Measurements from ENCODE around the gene ACTL8.
"Not testable (repeated sequence)": the region's sequence is repeated elsewhere in the genome, so short reads cannot be mapped to it uniquely, and the experiment has no call there.

The ACTL8 gene

GRCh38 chr1:17735793-17736192 is 19.3 kb upstream of the ACTL8 start:
- DNase-seq: no peak

DNA sequence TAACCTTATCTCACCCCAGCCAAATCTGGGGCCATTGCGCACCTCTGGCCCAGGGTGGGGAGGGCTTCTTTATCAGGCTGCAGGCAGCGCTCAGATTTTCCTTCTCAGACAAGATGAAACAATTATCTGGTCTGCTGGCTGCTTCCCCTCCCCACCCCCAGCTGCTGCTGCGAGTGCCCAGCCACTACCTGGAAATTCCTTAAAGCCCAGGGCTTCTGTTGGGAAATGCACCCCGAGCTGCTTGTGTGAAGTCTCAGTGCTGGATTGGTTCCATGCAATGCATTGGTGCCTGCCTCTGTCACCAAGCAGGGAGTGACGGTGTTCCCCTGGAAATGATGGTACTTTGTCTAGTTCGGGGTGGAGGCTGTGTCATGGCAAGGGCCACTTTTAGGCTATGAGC is 18.5 kb upstream of the ACTL8 start:
- DNase-seq: no peak

- DNase-seq: no peak
Measured at GRCh38 chr1:17739050-17739449, 16.1 kb upstream of the ACTL8 start.

- DNase-seq: no peak
Measured at GRCh38 chr1:17741052-17741451, 14.1 kb upstream of the ACTL8 start.

DNA sequence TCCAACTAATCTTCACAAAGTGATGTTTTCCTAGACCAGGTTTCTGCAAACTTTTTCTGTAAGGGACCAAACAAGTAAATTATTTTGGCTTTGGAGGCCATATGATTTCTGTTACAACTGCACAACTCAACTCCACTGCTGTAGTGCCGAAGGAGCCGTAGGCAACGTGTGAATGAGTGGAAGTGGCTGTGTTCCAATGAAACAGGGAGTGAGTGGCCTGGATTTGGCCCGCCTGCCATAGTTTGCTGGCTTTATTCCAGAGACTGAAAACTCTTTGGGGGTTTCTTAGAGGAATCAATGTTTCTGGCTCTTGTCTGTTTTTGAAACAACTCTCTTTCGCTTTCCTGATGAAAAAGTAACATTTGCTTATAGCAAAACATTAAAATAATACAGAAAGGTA is 12.6 kb upstream of the ACTL8 start:
- no peak for DNase-seq

DNA sequence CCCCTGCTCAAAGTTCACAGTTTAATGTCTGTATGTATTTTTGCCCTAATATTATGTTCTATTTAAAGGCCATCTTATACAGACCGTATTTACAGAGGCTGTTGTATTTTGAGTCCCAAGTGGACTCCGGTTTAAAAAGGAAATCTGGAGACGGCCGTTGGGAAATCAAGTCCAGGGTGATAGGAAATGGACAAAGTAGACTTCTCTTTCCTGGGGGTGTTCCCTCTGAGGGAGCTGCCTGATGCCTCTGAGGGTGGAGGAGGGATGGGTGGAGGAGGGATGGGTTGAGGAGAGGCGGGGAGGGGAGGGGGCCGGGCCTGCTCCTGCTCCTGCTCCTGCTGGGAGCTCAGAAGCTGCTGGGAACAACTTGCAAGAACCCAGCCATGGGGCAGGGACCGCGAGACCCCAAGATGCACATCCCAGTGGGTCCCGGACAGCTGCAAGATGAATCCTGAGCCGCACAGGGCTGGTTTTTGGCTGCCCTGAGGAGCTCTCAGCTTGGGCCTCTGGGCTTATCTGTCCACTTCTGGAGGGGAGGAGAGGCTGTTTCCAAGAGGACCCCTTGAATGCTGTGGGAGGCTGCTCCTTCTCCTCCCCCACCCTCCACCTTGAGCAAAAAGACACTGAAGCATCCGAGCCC is 12.0 kb upstream of the ACTL8 start:
- DNase-seq: no peak

DNA sequence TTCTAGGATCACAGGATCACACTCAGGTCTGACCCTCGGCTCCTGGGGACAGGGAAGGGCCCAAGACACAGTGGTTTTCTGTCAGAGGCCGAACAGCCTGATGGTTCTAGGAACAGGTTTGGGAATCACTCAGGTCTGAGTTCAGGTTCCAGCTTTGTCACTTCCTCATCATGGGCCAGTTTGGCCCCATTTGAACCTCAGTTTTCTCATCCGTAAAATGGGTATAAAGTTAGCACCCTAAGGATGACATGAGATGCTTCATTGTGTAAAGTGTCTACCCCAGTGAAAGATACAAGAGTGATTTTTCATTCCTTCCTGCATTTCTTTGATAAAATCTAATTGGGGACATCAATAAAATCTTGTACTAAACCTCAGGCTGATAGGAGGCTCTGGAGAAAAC is 11.2 kb upstream of the ACTL8 start:
- no peak for DNase-seq

DNA sequence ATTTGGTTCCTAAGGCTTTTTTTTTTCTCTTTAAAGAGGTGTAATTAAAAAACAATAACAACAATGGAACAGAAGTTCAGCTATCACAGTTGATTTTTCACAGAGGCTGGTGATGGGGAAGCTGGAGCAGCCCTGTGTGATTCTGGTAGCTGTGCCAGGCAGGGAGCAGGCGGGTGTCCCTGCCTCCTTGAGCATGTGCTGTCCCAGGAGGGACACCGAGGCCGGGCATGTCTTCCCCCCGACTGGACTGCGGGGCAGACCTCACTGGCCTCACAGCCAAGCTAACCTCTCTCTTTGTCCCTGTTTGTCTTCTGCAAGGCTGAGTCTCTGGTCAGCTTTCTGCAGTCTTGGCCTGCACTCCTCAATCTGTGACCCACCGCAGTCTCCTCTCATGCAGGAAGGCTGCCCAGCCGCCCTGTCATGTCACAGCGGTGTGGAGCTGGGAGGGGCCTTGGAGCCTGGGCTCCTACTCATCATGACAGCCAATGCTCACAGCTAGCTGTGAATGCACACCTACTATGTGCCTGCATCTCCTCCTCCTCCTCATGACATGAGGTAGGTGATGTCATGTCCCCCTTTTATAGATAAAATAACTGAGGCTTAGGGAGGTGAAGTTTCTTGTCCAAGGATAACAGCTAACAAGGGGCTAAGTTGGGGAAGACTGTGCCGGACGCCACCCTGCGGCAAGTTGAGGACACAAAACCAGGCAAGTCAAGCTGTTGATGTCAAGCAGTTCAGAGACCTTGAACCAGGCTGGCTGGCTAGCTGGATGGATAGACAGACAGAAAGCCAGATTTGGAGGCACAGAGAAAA is 10.3 kb upstream of the ACTL8 start:
- DNase-seq: no peak

- DNase-seq: no peak
Measured at GRCh38 chr1:17745479-17745955, 9.6 kb upstream of the ACTL8 start.

DNA sequence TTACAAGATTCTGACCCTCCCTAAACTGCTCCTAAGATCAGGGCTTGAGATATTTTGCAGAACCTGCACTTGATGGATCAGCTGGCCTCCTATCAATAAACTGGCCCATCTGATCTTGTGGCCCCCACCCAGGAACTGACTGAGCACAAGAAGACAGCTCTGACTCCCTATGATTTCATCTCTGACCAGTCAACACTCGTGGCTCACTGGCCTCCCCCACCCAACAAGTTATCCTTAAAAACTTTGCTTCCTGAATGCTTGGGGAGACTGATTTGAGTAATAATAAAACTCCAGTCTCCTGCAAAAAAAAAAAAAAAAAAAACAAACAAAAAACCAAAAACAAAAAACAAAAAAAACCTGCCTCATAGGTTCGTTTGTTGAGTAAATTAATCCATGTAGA is 8.9 kb upstream of the ACTL8 start:
- DNase-seq: not testable (repeated sequence)

GRCh38 chr1:17746920-17747319 is 8.2 kb upstream of the ACTL8 start:
- no peak for DNase-seq

GRCh38 chr1:17750333-17750732 is 4.8 kb upstream of the ACTL8 start:
- DNase-seq: no peak

- DNase-seq: no peak
Measured at GRCh38 chr1:17752356-17752755, 2.8 kb upstream of the ACTL8 start.

- no peak for DNase-seq
Measured at GRCh38 chr1:17757426-17757825, 2.3 kb downstream of the ACTL8 start.

GRCh38 chr1:17759114-17759513 is 4.0 kb downstream of the ACTL8 start:
- DNase-seq: no peak

DNA sequence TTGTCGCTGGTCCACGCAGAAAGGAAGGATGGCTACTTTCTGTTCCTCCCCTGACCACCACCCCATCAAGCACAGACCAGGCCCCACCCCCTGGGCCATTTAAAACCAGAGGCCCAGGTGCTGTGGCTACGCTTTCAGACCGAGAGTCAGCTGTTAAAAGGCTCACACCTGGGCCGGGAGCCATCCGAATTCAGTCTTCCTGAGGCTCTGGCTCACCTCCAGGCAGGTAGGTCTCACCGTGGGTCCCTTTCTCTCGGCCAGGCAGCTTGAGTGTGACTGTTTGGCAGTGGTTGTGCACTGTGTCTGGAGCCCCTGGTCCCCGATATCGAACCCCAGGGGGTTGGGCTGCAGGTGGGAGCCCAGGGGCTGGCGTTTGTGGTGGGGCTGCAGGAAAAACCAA is 7.2 kb downstream of the ACTL8 start:
- no peak for DNase-seq

- no peak for DNase-seq
Measured at GRCh38 chr1:17763417-17763816, 8.3 kb downstream of the ACTL8 start.

- DNase-seq: no peak
Measured at GRCh38 chr1:17763995-17764394, 8.9 kb downstream of the ACTL8 start.

GRCh38 chr1:17764591-17764990 is 9.5 kb downstream of the ACTL8 start:
- no peak for DNase-seq

DNA sequence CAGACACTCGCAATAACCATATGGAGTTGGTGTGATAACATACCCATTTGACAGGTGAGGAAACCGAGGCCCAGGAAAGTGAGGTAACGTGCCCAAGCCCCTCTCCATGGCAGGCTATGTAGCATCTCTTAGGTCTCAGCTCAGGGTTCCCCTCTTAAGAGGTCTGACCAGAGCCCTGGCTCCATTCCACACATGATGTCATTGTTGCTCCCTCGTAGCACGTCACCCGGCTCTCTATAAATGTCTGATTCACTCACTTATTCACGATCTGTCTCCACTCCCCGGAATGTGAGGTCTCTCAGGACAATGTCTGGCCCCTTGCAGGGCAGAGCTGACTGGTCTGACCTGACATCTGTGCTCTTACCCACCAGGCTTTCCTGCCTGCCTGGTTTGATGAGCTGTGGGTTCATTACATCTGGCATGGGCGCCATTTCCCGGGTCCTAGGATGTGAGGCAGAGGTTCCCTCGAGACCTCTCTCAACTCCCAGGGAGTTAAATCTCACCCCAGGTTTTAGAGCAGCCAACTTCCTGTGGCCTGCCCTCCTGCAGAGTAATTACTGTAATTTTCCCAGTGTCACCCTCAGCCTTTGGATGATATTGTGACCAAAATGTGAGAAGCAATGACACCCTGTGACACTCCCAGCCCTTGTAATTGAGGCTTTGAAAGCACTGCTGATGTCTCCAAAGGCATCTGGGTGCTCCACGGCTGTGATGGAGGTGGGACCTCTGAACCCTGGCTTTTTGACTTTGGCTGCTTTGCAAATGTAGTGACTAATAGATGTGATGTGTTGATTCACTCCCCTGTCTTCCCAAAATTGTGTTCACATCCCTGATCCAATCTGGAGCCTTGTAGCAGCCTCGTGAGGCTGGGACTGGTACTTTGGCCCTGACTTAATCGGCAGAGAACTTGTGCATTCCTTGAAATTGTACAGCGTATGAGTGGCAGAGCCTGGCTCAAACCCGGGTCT is 10.6 kb downstream of the ACTL8 start:
- no peak for DNase-seq

- DNase-seq: no peak
Measured at GRCh38 chr1:17768651-17769241, 13.6 kb downstream of the ACTL8 start.

- no peak for DNase-seq
Measured at GRCh38 chr1:17770983-17771382, 15.8 kb downstream of the ACTL8 start.

GRCh38 chr1:17772615-17773212 is 17.6 kb downstream of the ACTL8 start:
- DNase-seq: no peak
